HepG2 (cell line): ENCODE data around the gene DAPL1. TPM values are rescaled to one million over a fixed set of nuclear protein-coding genes. Genes with fewer than 3 reads are reported as not detected.

Source experiments
- ATAC-seq: fragments of 200-7000 bp; cut with Tn5 transposase; 3 replicates; pipeline ENCODE4 v1.9.1; 2020; ENCODE audit warnings: mild to moderate bottlenecking, moderate library complexity
- BruUV-seq: library from RNA; stranded (reverse); fragments of 400-500 nt; replicated peaks from 2 replicates; lab custom pipeline; 2021; lab: Mats Ljungman, UMichigan
- CTCF ChIA-PET: fragments of 300-600 bp; formaldehyde crosslinking; extraction: SDS; loops from one replicate; lab custom pipeline; 2021; ENCODE audit warnings: low total read pairs, inconsistent platforms, low intra/inter-chr PET ratio; lab: Yijun Ruan, JAX
- POLR2A ChIA-PET: fragments of 350-600 bp; sonication (Branson Sonifier 250); formaldehyde crosslinking; loops from one replicate; lab custom pipeline; 2020; ENCODE audit warnings: antibody characterized with exemption, inconsistent platforms; lab: Yijun Ruan, JAX
- DNase-seq: peaks from one replicate; pipeline ENCODE4 v3.0.0-alpha.2; 2015; ENCODE audit warnings: low spot score
- FAIRE-seq: peaks from 3 replicates; lab custom pipeline; 2011; peaks lifted over from hg19 to GRCh38; lab: Jason Lieb, UNC
- H2AFZ ChIP-seq: one replicate; pipeline ENCODE4 v1.6.1; 2011; ENCODE audit warnings: low read length, inconsistent platforms
- H3K27ac ChIP-seq: fragments of 300-600 bp; 3 replicates; pipeline ENCODE4 v1.8.0; 2011; ENCODE audit warnings: mixed run types, mild to moderate bottlenecking, mixed read lengths, low read length, inconsistent platforms; ENCODE audit not compliant: insufficient read depth; ENCODE audit errors: extremely low read length
- H3K27me3 ChIP-seq, 2 experiments: fragments of 200-600 bp in 1 of 2; 2 replicates in 1 of 2; 3 replicates in 1 of 2; pipeline versions ENCODE4 v1.6.0 to v1.8.0; 2011; ENCODE audit warnings: low read length in 2 of 2, mild to moderate bottlenecking in 2 of 2, moderate library complexity in 2 of 2, inconsistent platforms in 1 of 2; ENCODE audit not compliant: insufficient read depth in 2 of 2, control insufficient read depth in 1 of 2
- H3K36me3 ChIP-seq, 2 experiments: fragments of 200-600 bp in 1 of 2; replicated peaks in 1 of 2; 2 replicates in 1 of 2; 3 replicates in 1 of 2; pipeline versions ENCODE4 v1.5.1 to v1.8.0; 2011; ENCODE audit warnings: low read length in 2 of 2, inconsistent platforms in 1 of 2; ENCODE audit not compliant: insufficient read depth in 2 of 2, control insufficient read depth in 1 of 2
- H3K4me1 ChIP-seq: 2 replicates; pipeline ENCODE4 v1.5.1; 2012; ENCODE audit warnings: low read length, inconsistent platforms; ENCODE audit not compliant: insufficient read depth
- H3K4me2 ChIP-seq: 2 replicates; pipeline ENCODE4 v1.6.0; 2011; ENCODE audit warnings: low read depth, low read length, inconsistent platforms
- H3K4me3 ChIP-seq, 3 experiments: fragments of 200-600 bp in 1 of 3; sonication (generic), shearing (Covaris generic) in 1 of 3; replicated peaks in 1 of 3; 2 replicates each; pipeline ENCODE4 v1.5.1; 2011 to 2016; ENCODE audit warnings: low read length in 3 of 3, inconsistent platforms in 2 of 3, low read depth in 2 of 3, mild to moderate bottlenecking in 2 of 3, control low read depth in 1 of 3, mixed read lengths in 1 of 3; ENCODE audit not compliant: insufficient read depth in 1 of 3
- H3K79me2 ChIP-seq: one replicate; pipeline ENCODE4 v1.6.1; 2011; ENCODE audit warnings: low read length, inconsistent platforms; ENCODE audit not compliant: insufficient read depth
- H3K9ac ChIP-seq: 2 replicates; pipeline ENCODE4 v1.6.0; 2011; ENCODE audit warnings: mild to moderate bottlenecking, low read depth, low read length, inconsistent platforms; ENCODE audit not compliant: insufficient read depth
- H3K9me3 ChIP-seq: 2 replicates; pipeline ENCODE4 v1.5.1; 2012; ENCODE audit warnings: mild to moderate bottlenecking, low read length
- H4K20me1 ChIP-seq: 2 replicates; pipeline ENCODE4 v1.6.0; 2011; ENCODE audit warnings: inconsistent platforms, mild to moderate bottlenecking, low read length, moderate library complexity; ENCODE audit not compliant: insufficient read depth
- FOXO4 ChIP-seq: sonication (generic); formaldehyde crosslinking; conservative IDR thresholded peaks from 2 replicates; pipeline ENCODE4 v1.8.1; 2023; ENCODE audit warnings: missing genetic modification reagents
- GATAD2A ChIP-seq: IDR thresholded peaks from 2 replicates; pipeline ENCODE4 v1.6.1; 2016
- HNF4A ChIP-seq: sonication (generic); formaldehyde crosslinking; IDR thresholded peaks from 2 replicates; pipeline ENCODE4 v1.4.0; 2020; ENCODE audit warnings: missing genetic modification reagents
- NR0B2 ChIP-seq: sonication (generic); formaldehyde crosslinking; IDR thresholded peaks from 2 replicates; pipeline ENCODE4 v1.4.0; 2020; ENCODE audit warnings: mild to moderate bottlenecking, missing genetic modification reagents
- NR1H2 ChIP-seq: sonication (generic); formaldehyde crosslinking; IDR thresholded peaks from 2 replicates; pipeline ENCODE4 v1.8.1; 2022; ENCODE audit warnings: low read depth, missing genetic modification reagents, borderline replicate concordance
- PATZ1 ChIP-seq: sonication (generic); formaldehyde crosslinking; IDR thresholded peaks from 2 replicates; pipeline ENCODE4 v1.4.0; 2020; ENCODE audit warnings: missing genetic modification reagents
- PLRG1 ChIP-seq: fragments of 450-650 bp; conservative IDR thresholded peaks from 2 replicates; pipeline ENCODE4 v1.6.1; 2016
- SALL1 ChIP-seq: sonication (generic); formaldehyde crosslinking; IDR thresholded peaks from 2 replicates; pipeline ENCODE4 v1.8.0; 2022; ENCODE audit warnings: mild to moderate bottlenecking, missing genetic modification reagents
- SP1 ChIP-seq, 2 experiments: fragments of 450-650 bp in 1 of 2; sonication (generic) in 1 of 2; formaldehyde crosslinking in 1 of 2; IDR thresholded peaks; 2 replicates each; pipeline versions ENCODE4 v1.4.0 to v1.6.1; 2016 to 2020; ENCODE audit warnings: missing genetic modification reagents in 1 of 2
- THAP7 ChIP-seq: sonication (generic); formaldehyde crosslinking; IDR thresholded peaks from 2 replicates; pipeline ENCODE4 v1.8.1; 2023; ENCODE audit warnings: mild to moderate bottlenecking, missing genetic modification reagents
- WIZ ChIP-seq: sonication (generic); formaldehyde crosslinking; IDR thresholded peaks from 2 replicates; pipeline ENCODE4 v1.5.1; 2020; ENCODE audit warnings: mild to moderate bottlenecking, missing genetic modification reagents
- ZBTB49 ChIP-seq: sonication (generic); formaldehyde crosslinking; IDR thresholded peaks from 2 replicates; pipeline ENCODE4 v1.4.0; 2020; ENCODE audit warnings: missing genetic modification reagents, borderline replicate concordance
- ZNF501 ChIP-seq: sonication (generic); formaldehyde crosslinking; IDR thresholded peaks from 2 replicates; pipeline ENCODE4 v1.5.1; 2020; ENCODE audit warnings: mild to moderate bottlenecking, moderate library complexity, missing genetic modification reagents
- ZNF607 ChIP-seq: sonication (generic); formaldehyde crosslinking; IDR thresholded peaks from 2 replicates; pipeline ENCODE4 v1.5.1; 2020; ENCODE audit warnings: missing genetic modification reagents, mild to moderate bottlenecking, borderline replicate concordance
- ZSCAN5A ChIP-seq: sonication (generic); formaldehyde crosslinking; IDR thresholded peaks from 2 replicates; pipeline ENCODE4 v1.8.0; 2022; ENCODE audit warnings: mild to moderate bottlenecking, missing genetic modification reagents, borderline replicate concordance
- WGBS: methylation state at CpG from one replicate; pipeline ENCODE4 v1.1.6; 2017; ENCODE audit warnings: low lambda C conversion rate; 5-methylcytosine and 5-hydroxymethylcytosine counted together
- in situ Hi-C: cut with HindIII; loops from 2 replicates; pipeline ENCODE4 v1.10.0; 2017; ENCODE audit warnings: low pct_unique_long_range_greater_than_20kb; ENCODE audit not compliant: extremely low pct_ligation_motif_present
- intact Hi-C: fragments of 100-400 bp; cut with micrococcal nuclease; formaldehyde crosslinking; loops from one replicate; pipeline ENCODE4 v1.10.0; 2022; ENCODE audit not compliant: unreplicated experiment
- polyA plus RNA-seq, 8 experiments: library from polyadenylated mRNA; depleted of rRNA in 3 of 8; stranded (reverse) in 7 of 8; unstranded in 1 of 8; fragments of >200 nt; fragmentation: Illumina TruSeq in 4 of 8; extraction: Trizol in 4 of 8; gene quantifications; 2 replicates each; pipeline versions ENCODE4 v1.2.1 to v1.2.3, GENCODE V29; 2011 to 2016; ENCODE audit warnings: low read depth in 4 of 8, missing spikeins in 1 of 8, mixed read lengths in 1 of 8; ENCODE audit not compliant: insufficient read depth in 1 of 8
- total RNA-seq, 5 experiments: library from RNA; depleted of rRNA; stranded (reverse); fragments of >200 nt; fragmentation: Illumina TruSeq; extraction: Trizol; gene quantifications; 2 replicates each; pipeline ENCODE4 v1.2.3, GENCODE V29; 2016; ENCODE audit warnings: low read depth in 1 of 5

Gene DAPL1
- total and polyA plus RNA-seq, 2 of the 13 experiments (the other 11 are each of a cell fraction or from before 2014, with no cell fraction given): not detected

GRCh38 chr2:158761621-158762020, 33.5 kb upstream of the DAPL1 start:
- H3K4me2 ChIP-seq: no peak overlapping the region
- H4K20me1 ChIP-seq: no peaks in the 10 kb centered on the region
- H3K4me1 ChIP-seq: no peaks in the 10 kb centered on the region
- H3K79me2 ChIP-seq: no peaks in the 10 kb centered on the region
- H3K27me3 ChIP-seq: peaks cover 0 to 7% of the 10 kb centered on the region in 2 experiments; a peak in 3 of 5 replicates
- in situ Hi-C loops (no loop called here), intact Hi-C loops (no loop called here)
- no TSS peak for BruUV-seq
- DNase-seq: no peak
- ChIA-PET POLR2A (no interaction called here), CTCF (no interaction called here)
- no peak overlapping the region for H3K9ac ChIP-seq
- FAIRE-seq: no peak
- no peaks in the 10 kb centered on the region for H3K9me3 ChIP-seq
- H3K4me3 ChIP-seq: no peak overlapping the region
- no peaks in the 10 kb centered on the region for H3K36me3 ChIP-seq
- H2AFZ ChIP-seq: no peak overlapping the region
- WGBS: 0% methylated on average over 4 of the region's 4 CpGs
- no peak for ATAC-seq
- no peak overlapping the region for H3K27ac ChIP-seq
- TF ChIP-seq PATZ1: no peak
- TF ChIP-seq ZSCAN5A (CRISPR knock-in tag): no peak
- no peak for TF ChIP-seq WIZ (CRISPR knock-in tag)
- TF ChIP-seq SP1 (IDR thresholded peaks at IDR 0.05): no peak
- TF ChIP-seq SP1 (CRISPR knock-in tag; IDR thresholded peaks at IDR 0.05): no peak
- no peak for TF ChIP-seq ZBTB49 (CRISPR knock-in tag)
- TF ChIP-seq ZNF607 (CRISPR knock-in tag): no peak
- TF ChIP-seq NR1H2 (CRISPR knock-in tag): no peak
- TF ChIP-seq HNF4A (CRISPR knock-in tag): no peak
- TF ChIP-seq PLRG1: no peak
- no peak for TF ChIP-seq NR0B2 (CRISPR knock-in tag)
- no peak for TF ChIP-seq ZNF501 (CRISPR knock-in tag)
- TF ChIP-seq GATAD2A: no peak
- TF ChIP-seq SALL1 (CRISPR knock-in tag): no peak
- no peak for TF ChIP-seq THAP7
- no peak for TF ChIP-seq FOXO4
